HG02759 (cell line): ENCODE results near the gene CAMK2A.

ENCODE experiments used
- ATAC-seq: cut with Tn5 transposase; IDR thresholded peaks from one replicate; pipeline ENCODE4 v1.9.1; 2021; ENCODE audit warnings: mild to moderate bottlenecking, moderate library complexity; ENCODE audit not compliant: unreplicated experiment

CAMK2A gene

GRCh38 chr5:150289551-150290390 lies at the start of gene CAMK2A:
TSS of gene CAMK2A (minus strand) at chr5:150289773. CDS start at chr5:150289625, 148 bp downstream.
- no peak for ATAC-seq

GRCh38 chr5:150339165-150339564 lies 49.6 kb upstream of the CAMK2A start:
- no peak for ATAC-seq

GRCh38 chr5:150338546-150338945 lies 49.0 kb upstream of the CAMK2A start:
- ATAC-seq = no peak

GRCh38 chr5:150335778-150336177 lies 46.2 kb upstream of the CAMK2A start:
- no peak for ATAC-seq

GRCh38 chr5:150333400-150333799 lies 43.8 kb upstream of the CAMK2A start:
- no peak for ATAC-seq

- ATAC-seq = no peak
Measured at GRCh38 chr5:150329881-150330876, 40.6 kb upstream of the CAMK2A start.

- ATAC-seq = no peak
Measured at GRCh38 chr5:150329038-150329437, 39.5 kb upstream of the CAMK2A start.

GRCh38 chr5:150328515-150328914 lies 38.9 kb upstream of the CAMK2A start:
- ATAC-seq = no peak

- ATAC-seq = no peak
Measured at GRCh38 chr5:150327139-150327538, 37.6 kb upstream of the CAMK2A start.

GRCh38 chr5:150326707-150327106 lies 37.1 kb upstream of the CAMK2A start:
- ATAC-seq = no peak

- no peak for ATAC-seq
Measured at GRCh38 chr5:150325426-150325825, 35.9 kb upstream of the CAMK2A start.

GRCh38 chr5:150323819-150324218 lies 34.2 kb upstream of the CAMK2A start:
- no peak for ATAC-seq

GRCh38 chr5:150323092-150323491 lies 33.5 kb upstream of the CAMK2A start:
- no peak for ATAC-seq

- ATAC-seq = no peak
Measured at GRCh38 chr5:150322202-150322601, 32.6 kb upstream of the CAMK2A start.

- no peak for ATAC-seq
Measured at GRCh38 chr5:150321784-150322183, 32.2 kb upstream of the CAMK2A start.

- ATAC-seq = no peak
Measured at GRCh38 chr5:150321211-150321610, 31.6 kb upstream of the CAMK2A start.

- ATAC-seq = no peak
Measured at GRCh38 chr5:150320044-150320613, 30.6 kb upstream of the CAMK2A start.

GRCh38 chr5:150319484-150319790 lies 29.9 kb upstream of the CAMK2A start:
- no peak for ATAC-seq

GRCh38 chr5:150318613-150319483 lies 29.3 kb upstream of the CAMK2A start:
- ATAC-seq = no peak
